ENCODE data around the gene KIF26A.

Gene KIF26A

GRCh38 chr14:104130974-104131651 lies 7.3 kb upstream of the KIF26A start:
- no peak for DNase-seq (ENCODE audit: low read depth in 1 of 2, low spot score in 1 of 2)

DNA sequence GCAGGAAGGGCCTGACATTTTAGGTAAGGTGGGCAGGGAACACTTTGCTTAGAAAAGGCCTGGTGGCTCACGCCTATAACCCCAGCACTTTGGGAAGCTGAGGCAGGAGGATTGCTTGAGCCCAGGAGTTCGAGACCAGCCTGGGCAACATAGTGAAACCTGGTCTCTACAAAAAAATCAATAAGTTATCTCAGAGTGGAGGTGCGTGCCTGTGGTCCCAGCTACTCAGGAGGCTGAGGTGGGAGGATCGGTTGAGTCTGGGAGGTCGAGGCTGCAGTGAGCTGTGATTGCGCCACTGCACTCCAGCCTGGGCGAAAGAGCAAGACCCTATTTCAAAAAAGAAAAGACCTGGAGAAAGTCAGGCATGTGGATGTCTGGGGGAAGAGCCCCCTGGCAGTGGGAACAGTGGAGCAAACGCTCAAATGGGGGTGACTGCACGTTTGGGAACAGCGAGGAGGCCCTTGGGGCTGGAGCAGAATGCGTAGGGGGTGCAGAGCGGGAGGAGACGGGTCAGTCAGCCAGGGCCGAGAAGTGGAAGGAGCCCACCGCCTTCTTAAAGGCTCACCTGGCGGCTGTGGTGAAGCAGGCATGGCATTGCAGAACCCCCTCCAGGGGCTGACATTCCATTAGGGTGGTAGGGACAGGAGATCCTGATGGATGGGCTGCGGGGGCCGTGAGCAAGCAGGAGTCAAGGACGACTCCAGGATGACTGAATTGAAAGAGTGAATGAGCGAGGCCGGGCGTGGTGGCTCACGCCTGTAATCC lies 6.2 kb upstream of the KIF26A start:
- DNase-seq (ENCODE audit: low read depth in 1 of 2, low spot score in 1 of 2), result no peak

GRCh38 chr14:104132981-104133380 lies 5.4 kb upstream of the KIF26A start:
- no peak for DNase-seq (ENCODE audit: low read depth in 1 of 2, low spot score in 1 of 2)

DNA sequence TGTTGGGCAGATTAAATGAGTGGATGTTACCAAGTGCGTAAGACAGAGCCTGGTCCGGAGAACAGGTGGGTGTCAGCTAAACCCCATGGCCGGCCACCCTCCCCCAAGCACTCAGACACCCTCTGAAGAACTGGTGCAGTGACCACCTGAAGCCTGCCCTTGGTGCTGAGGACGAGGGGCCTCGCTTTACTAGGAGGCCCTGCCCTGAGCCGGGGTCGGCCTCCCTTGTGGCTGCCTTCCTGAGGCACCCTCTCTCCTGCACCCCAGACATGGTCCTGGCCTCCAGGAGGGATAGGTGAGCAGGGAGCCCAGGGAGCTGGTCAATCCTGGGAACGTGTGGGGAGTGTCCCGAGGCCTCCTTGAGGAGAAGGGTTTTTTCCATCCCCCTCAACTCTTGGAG lies 4.9 kb upstream of the KIF26A start:
- no peak for DNase-seq (ENCODE audit: low read depth in 1 of 2, low spot score in 1 of 2)

GRCh38 chr14:104134061-104134965 lies 4.1 kb upstream of the KIF26A start:
- no peak for DNase-seq (ENCODE audit: low read depth in 1 of 2, low spot score in 1 of 2)

DNA sequence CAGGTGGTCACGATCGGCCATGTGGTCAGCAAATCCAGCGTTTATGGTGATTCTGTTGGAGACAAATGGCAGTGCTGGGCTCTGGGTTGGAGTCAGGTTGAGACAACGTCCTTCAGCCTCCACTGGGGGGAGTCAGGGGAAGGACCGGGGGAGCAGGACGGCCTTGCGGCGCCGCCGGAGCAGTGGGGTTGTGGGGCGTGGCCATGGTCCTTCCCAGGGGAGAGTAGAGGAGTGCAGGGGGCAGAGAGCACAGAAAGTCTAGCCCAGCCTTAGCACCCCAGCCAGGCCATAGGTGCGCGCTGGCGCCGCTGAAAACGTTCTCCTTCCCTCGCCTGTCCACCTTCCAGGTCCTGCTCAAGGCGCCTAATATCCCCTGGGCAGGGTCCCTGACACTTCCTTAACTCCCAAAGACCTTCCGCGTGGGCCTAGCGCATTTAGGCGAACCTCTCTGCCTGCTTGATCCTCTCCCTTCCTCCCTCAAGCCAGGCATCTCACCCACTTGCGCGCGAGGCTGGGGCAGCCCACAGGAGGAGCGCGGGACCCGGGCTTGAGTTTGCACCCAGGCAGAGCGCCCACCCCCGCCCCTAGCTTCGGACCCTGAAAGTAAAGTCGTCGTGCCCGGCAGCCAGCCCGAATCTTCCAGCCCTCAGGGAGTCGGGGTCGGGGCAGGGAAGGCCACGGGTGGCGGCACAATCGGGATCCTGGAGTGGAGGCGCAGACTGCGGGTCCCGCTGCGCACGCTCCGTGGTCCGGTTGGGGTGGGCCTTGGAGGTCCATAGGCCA lies 3.1 kb upstream of the KIF26A start:
- DNase-seq (ENCODE audit: low read depth in 1 of 2, low spot score in 1 of 2), result no peak

- DNase-seq (ENCODE audit: low read depth in 1 of 2, low spot score in 1 of 2), result no peak
Observed at GRCh38 chr14:104135904-104136471, 2.4 kb upstream of the KIF26A start.

DNA sequence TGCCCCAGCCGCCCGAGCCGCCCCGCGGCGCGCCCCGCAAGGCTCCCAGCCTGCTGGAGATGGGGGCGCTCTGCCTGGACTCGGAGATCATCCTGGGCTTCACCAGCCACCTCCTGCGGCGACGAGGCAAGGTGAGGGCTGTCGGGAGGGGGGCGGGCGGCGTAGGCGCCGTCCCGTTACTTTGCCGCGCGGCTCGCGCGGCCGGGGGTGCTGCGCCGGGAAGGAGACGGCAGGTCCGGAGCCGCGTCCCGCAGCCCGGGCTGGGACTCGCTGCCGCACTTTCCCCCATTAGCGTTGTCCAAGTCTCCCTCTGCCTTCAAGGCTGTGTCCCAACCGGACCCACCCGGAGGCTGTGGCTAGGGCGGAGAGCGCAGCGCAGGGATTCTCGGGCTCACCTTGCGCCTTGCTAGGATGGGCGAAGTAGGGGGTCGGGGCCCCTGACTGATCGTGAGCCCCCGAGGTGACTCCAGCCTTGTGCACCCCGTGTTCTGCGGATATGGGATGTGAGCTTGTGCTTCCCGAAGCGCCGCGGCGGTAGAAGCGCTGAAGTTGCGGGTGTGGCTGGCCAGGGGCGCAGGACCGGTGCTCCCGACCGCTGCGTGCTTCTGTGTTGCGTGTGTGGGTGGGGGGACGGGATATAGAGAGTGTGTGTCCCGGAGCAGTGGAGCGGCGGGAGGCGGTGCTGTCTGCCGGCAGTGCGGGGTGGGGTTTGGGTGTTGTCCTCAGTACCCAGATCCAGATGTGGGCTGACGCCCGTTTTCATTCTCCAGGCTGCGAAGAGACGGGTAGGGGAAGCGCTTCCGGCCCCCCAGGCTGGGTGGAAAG lies 1.7 kb upstream of the KIF26A start:
- no peak for DNase-seq (ENCODE audit: low read depth in 1 of 2, low spot score in 1 of 2)

- DNase-seq (ENCODE audit: low read depth in 1 of 2, low spot score in 1 of 2), result peak; percentile 27 to 60
Observed at GRCh38 chr14:104137297-104138097, 890 bp upstream of the KIF26A start.

- no peak for DNase-seq (ENCODE audit: low read depth in 1 of 2, low spot score in 1 of 2)
Observed at GRCh38 chr14:104138718-104139459, 502 bp downstream of the KIF26A start.

DNA sequence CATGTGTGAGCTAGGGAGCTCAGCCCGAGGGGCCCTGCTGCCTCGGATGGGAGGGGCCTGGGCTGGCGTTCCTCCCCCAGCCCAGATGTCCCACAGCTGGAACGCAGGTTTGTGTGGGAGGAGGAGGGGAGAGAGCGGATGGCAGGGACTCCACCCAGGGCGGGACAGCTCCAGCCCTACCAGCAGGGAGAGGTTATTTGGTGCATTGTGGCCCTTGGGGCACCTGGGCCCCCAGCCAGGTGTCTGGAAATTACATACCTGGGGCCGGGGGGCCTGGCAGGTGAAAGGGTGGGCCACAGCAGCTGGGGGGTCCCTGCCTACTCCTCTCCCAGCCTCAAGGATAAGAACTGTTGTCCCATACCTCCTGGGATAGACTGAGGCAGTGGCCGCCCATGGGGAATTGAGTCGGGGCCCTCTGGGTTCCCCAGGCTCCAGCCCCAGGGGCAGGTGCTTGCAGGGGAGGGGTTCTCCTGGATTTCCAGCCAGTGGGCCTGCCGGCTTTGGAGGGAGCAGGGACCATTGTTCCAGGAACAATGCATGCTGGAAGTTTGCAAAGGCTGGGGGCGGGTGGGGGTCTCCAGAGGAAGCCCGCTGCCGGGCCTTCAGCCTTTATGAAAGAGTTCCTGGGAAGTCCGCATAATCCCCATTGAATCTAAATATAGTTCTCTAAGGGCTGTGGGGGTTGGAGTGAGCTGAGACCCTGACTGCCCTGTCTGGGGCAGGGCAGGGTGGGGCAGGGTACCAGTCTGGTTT lies 1.2 kb downstream of the KIF26A start:
- DNase-seq (ENCODE audit: low read depth in 1 of 2, low spot score in 1 of 2), result no peak

DNA sequence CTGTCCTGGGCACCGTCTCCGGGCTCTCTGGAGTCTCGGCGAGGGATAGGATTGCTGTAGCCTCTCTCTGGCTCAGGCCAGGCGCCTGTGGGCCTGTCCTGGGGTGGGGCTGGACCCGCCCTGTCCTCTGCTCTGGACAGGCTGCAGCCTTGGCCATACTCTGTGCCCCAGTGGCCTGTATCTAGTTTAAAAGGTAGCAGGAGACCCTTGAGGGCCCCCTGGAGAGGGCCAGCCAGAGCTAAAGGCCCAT lies 1.8 kb downstream of the KIF26A start:
- DNase-seq (ENCODE audit: low read depth in 1 of 2, low spot score in 1 of 2), result no peak

DNA sequence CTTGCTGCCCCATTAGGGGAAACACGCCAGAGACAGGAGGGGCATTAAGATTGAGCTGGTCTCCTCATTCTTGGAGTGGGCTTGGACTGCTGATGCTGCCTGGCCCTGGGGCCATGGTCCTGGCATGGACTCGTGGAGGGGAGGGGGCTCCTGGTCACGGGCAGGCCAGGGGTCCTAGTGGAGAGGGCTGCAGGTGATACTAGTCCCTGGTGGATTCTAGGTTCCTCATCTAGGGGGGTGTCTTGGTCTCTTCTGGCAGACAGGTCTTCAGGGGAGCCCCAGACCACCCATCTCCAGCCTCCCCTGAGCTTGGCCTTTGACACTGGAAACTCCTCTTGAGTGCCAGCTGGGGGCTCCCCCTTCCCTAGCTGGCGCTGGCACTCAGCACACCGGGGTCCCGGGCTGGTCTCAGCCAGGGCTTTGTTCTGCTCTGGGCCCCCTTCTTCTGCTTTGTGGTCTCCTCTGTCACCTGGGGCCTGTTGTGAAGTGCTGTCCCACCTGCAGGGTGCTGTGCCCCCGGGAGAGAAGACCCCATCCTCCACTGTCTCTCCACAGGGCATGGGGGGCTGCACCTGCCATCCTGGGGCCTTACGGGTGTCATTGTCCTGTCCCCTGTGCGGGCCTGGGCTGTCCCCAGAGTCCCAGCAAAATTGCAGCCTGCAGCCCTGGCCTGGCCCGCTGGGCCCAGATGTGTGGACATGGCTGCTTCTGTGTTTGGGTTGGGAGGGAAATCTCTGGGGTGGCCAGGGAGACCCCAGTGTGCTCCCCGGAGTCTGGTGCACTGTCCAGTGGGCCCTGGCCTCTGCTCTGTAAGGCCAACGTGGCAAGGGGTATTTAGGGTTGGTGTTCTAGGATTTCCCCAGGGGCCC lies 2.3 kb downstream of the KIF26A start:
- no peak for DNase-seq (ENCODE audit: low read depth in 1 of 2, low spot score in 1 of 2)

DNA sequence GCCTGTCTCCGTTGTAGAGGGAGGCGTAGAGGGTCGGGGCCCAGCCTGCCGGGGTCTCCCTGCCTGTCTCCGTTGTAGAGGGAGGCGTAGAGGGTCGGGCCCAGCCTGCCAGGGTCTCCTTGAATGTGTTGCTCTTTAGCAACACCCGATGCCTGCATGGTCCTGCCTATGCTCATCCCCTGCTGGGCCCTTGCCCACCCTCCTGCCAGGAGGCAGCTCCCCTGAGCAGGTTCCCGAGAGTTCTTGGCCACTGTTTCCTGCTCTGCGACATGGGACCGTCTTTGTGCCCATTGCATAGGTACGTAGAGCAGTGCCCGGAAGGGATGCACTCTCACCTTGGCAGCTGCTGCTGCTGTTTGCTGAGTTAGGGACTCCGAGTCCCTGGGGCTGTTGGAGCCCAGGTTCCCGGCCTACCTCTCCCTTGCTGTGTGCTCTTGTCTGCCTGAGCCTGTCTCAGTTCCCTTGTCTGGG lies 3.3 kb downstream of the KIF26A start:
- DNase-seq (ENCODE audit: low read depth in 1 of 2, low spot score in 1 of 2), result no peak

DNA sequence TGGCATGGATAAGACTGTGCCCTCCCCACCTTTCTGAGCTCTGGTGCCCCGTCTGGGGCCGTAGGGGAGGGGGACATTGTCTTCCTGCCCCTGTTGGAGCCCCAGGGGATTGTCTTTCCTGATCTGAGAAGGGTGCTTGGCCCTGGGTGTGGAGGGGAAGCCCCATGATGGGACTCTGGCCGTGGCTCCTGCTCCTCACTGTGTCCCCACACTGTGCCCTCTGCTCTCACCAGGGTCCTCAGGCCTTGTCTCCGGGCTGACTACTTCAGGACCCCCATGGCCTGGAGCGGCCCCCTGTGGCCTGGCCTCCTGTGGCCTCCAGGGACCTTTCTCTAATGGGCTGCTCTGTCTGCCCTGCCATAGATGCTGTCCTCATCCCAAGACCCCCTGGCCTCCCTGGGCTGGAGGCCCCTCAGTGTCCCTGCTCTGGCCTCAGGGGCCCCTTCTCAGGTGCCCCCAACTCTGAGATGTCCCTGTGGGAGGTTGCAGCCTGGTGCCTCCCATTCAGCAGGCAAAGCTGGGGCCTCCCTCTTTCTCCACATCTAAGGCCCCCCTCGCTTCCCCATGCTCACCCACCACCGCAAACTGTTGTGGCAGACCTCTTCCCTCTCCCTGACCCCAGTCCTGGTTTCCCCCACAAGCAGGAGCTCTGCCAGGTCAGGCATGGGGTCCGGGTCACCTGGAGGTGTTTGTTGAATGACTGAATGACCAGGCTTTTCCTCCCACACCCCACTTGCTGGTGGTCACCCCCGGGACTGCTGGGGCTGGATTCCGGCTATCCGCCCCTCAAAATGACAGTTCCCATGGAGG lies 4.0 kb downstream of the KIF26A start:
- DNase-seq (ENCODE audit: low read depth in 1 of 2, low spot score in 1 of 2), result no peak

DNA sequence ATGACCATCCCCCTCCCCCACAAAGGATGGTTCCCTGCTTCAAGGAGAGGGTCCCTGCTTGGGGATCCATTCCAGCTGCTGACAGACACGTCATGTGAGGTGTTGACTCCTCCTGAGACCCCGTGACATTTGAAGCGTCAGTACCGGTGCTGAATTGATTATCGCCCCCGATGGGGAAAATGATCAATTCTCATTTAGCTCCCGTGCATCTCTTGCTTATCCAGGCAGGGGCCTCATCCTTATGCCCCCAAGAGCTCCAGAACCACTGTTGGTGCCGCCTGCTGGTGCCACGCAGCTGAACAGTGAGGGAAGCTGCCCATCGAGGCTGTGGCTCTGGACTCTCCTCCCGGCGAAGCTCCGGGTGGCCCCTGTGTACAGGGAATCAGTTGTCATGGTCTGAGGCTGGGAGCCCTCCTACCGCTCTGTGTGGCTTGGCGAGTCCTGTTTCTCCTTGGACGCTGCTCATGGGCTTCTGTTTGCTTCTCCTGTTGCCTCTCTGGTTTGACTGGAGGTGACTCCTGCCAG lies 4.6 kb downstream of the KIF26A start:
- DNase-seq (ENCODE audit: low read depth in 1 of 2, low spot score in 1 of 2), result no peak

Data from stimulated activated CD4-positive, alpha-beta T cell treated with anti-CD3 and anti-CD28 coated beads, Interleukin-15, amount 100 ng/mL, for 1 hour (primary cell).